HepG2 (cell line): ENCODE measurements around the gene TDRD9. TPM values are rescaled to one million over a fixed set of nuclear protein-coding genes. Genes with fewer than 3 reads are reported as not detected.

Experiments
- ATAC-seq: fragments of 200-7000 bp; cut with Tn5 transposase; 3 replicates; pipeline ENCODE4 v1.9.1; 2020; ENCODE audit warnings: mild to moderate bottlenecking, moderate library complexity
- BruUV-seq: library from RNA; stranded (reverse); fragments of 400-500 nt; replicated peaks from 2 replicates; lab custom pipeline; 2021; lab: Mats Ljungman, UMichigan
- CTCF ChIA-PET: fragments of 300-600 bp; formaldehyde crosslinking; extraction: SDS; loops from one replicate; lab custom pipeline; 2021; ENCODE audit warnings: low total read pairs, inconsistent platforms, low intra/inter-chr PET ratio; lab: Yijun Ruan, JAX
- POLR2A ChIA-PET: fragments of 350-600 bp; sonication (Branson Sonifier 250); formaldehyde crosslinking; loops from one replicate; lab custom pipeline; 2020; ENCODE audit warnings: antibody characterized with exemption, inconsistent platforms; lab: Yijun Ruan, JAX
- DNase-seq: peaks from one replicate; pipeline ENCODE4 v3.0.0-alpha.2; 2015; ENCODE audit warnings: low spot score
- FAIRE-seq: peaks from 3 replicates; lab custom pipeline; 2011; peaks lifted over from hg19 to GRCh38; lab: Jason Lieb, UNC
- H2AFZ ChIP-seq: one replicate; pipeline ENCODE4 v1.6.1; 2011; ENCODE audit warnings: low read length, inconsistent platforms
- H3K27ac ChIP-seq: fragments of 300-600 bp; 3 replicates; pipeline ENCODE4 v1.8.0; 2011; ENCODE audit warnings: mixed run types, mild to moderate bottlenecking, mixed read lengths, low read length, inconsistent platforms; ENCODE audit not compliant: insufficient read depth; ENCODE audit errors: extremely low read length
- H3K27me3 ChIP-seq, 2 experiments: fragments of 200-600 bp in 1 of 2; 2 replicates in 1 of 2; 3 replicates in 1 of 2; pipeline versions ENCODE4 v1.6.0 to v1.8.0; 2011; ENCODE audit warnings: low read length in 2 of 2, mild to moderate bottlenecking in 2 of 2, moderate library complexity in 2 of 2, inconsistent platforms in 1 of 2; ENCODE audit not compliant: insufficient read depth in 2 of 2, control insufficient read depth in 1 of 2
- H3K36me3 ChIP-seq, 2 experiments: fragments of 200-600 bp in 1 of 2; replicated peaks in 1 of 2; 2 replicates in 1 of 2; 3 replicates in 1 of 2; pipeline versions ENCODE4 v1.5.1 to v1.8.0; 2011; ENCODE audit warnings: low read length in 2 of 2, inconsistent platforms in 1 of 2; ENCODE audit not compliant: insufficient read depth in 2 of 2, control insufficient read depth in 1 of 2
- H3K4me1 ChIP-seq: 2 replicates; pipeline ENCODE4 v1.5.1; 2012; ENCODE audit warnings: low read length, inconsistent platforms; ENCODE audit not compliant: insufficient read depth
- H3K4me2 ChIP-seq: 2 replicates; pipeline ENCODE4 v1.6.0; 2011; ENCODE audit warnings: low read depth, low read length, inconsistent platforms
- H3K4me3 ChIP-seq, 3 experiments: fragments of 200-600 bp in 1 of 3; sonication (generic), shearing (Covaris generic) in 1 of 3; replicated peaks in 1 of 3; 2 replicates each; pipeline ENCODE4 v1.5.1; 2011 to 2016; ENCODE audit warnings: low read length in 3 of 3, inconsistent platforms in 2 of 3, low read depth in 2 of 3, mild to moderate bottlenecking in 2 of 3, control low read depth in 1 of 3, mixed read lengths in 1 of 3; ENCODE audit not compliant: insufficient read depth in 1 of 3
- H3K79me2 ChIP-seq: one replicate; pipeline ENCODE4 v1.6.1; 2011; ENCODE audit warnings: low read length, inconsistent platforms; ENCODE audit not compliant: insufficient read depth
- H3K9ac ChIP-seq: 2 replicates; pipeline ENCODE4 v1.6.0; 2011; ENCODE audit warnings: mild to moderate bottlenecking, low read depth, low read length, inconsistent platforms; ENCODE audit not compliant: insufficient read depth
- H3K9me3 ChIP-seq: 2 replicates; pipeline ENCODE4 v1.5.1; 2012; ENCODE audit warnings: mild to moderate bottlenecking, low read length
- H4K20me1 ChIP-seq: 2 replicates; pipeline ENCODE4 v1.6.0; 2011; ENCODE audit warnings: inconsistent platforms, mild to moderate bottlenecking, low read length, moderate library complexity; ENCODE audit not compliant: insufficient read depth
- BRD4 ChIP-seq: sonication (generic); formaldehyde crosslinking; IDR thresholded peaks from 2 replicates; pipeline ENCODE4 v1.4.0; 2020; ENCODE audit warnings: missing genetic modification reagents
- GZF1 ChIP-seq: sonication (generic); formaldehyde crosslinking; IDR thresholded peaks from 2 replicates; pipeline ENCODE4 v1.5.1; 2020; ENCODE audit warnings: mild to moderate bottlenecking, missing genetic modification reagents
- POLR2G ChIP-seq: fragments of 200-400 bp; formaldehyde crosslinking; IDR thresholded peaks from 2 replicates; pipeline ENCODE4 v1.6.1; 2018; ENCODE audit warnings: mild to moderate bottlenecking, low read depth, low read length, moderate library complexity
- RFX1 ChIP-seq: fragments of 450-650 bp; IDR thresholded peaks from 2 replicates; pipeline ENCODE4 v1.6.1; 2017
- TBX3 ChIP-seq: fragments of 450-650 bp; IDR thresholded peaks from 2 replicates; pipeline ENCODE4 v1.6.1; 2017; ENCODE audit warnings: antibody characterized with exemption, mild to moderate bottlenecking, inconsistent platforms, borderline replicate concordance
- ZFP36L1 ChIP-seq: sonication (generic); formaldehyde crosslinking; IDR thresholded peaks from 2 replicates; pipeline ENCODE4 v1.8.0; 2022; ENCODE audit warnings: mild to moderate bottlenecking, missing genetic modification reagents, moderate library complexity
- ZFP62 ChIP-seq: sonication (generic); formaldehyde crosslinking; IDR thresholded peaks from 2 replicates; pipeline ENCODE4 v1.4.0; 2020; ENCODE audit warnings: missing genetic modification reagents
- ZFP82 ChIP-seq: sonication (generic); formaldehyde crosslinking; IDR thresholded peaks from 2 replicates; pipeline ENCODE4 v1.5.1; 2020; ENCODE audit warnings: mild to moderate bottlenecking, missing genetic modification reagents, borderline replicate concordance
- ZNF350 ChIP-seq: sonication (generic); formaldehyde crosslinking; IDR thresholded peaks from 2 replicates; pipeline ENCODE4 v1.4.0; 2020; ENCODE audit warnings: mild to moderate bottlenecking, low read depth, missing genetic modification reagents, borderline replicate concordance
- ZNF75D ChIP-seq: sonication (generic); formaldehyde crosslinking; IDR thresholded peaks from 2 replicates; pipeline ENCODE4 v1.8.1; 2023; ENCODE audit warnings: missing genetic modification reagents, mild to moderate bottlenecking, borderline replicate concordance
- WGBS: methylation state at CpG from one replicate; pipeline ENCODE4 v1.1.6; 2017; ENCODE audit warnings: low lambda C conversion rate; 5-methylcytosine and 5-hydroxymethylcytosine counted together
- in situ Hi-C: cut with HindIII; loops from 2 replicates; pipeline ENCODE4 v1.10.0; 2017; ENCODE audit warnings: low pct_unique_long_range_greater_than_20kb; ENCODE audit not compliant: extremely low pct_ligation_motif_present
- intact Hi-C: fragments of 100-400 bp; cut with micrococcal nuclease; formaldehyde crosslinking; loops from one replicate; pipeline ENCODE4 v1.10.0; 2022; ENCODE audit not compliant: unreplicated experiment
- polyA plus RNA-seq, 8 experiments: library from polyadenylated mRNA; depleted of rRNA in 3 of 8; stranded (reverse) in 7 of 8; unstranded in 1 of 8; fragments of >200 nt; fragmentation: Illumina TruSeq in 4 of 8; extraction: Trizol in 4 of 8; gene quantifications; 2 replicates each; pipeline versions ENCODE4 v1.2.1 to v1.2.3, GENCODE V29; 2011 to 2016; ENCODE audit warnings: low read depth in 4 of 8, missing spikeins in 1 of 8, mixed read lengths in 1 of 8; ENCODE audit not compliant: insufficient read depth in 1 of 8
- total RNA-seq, 5 experiments: library from RNA; depleted of rRNA; stranded (reverse); fragments of >200 nt; fragmentation: Illumina TruSeq; extraction: Trizol; gene quantifications; 2 replicates each; pipeline ENCODE4 v1.2.3, GENCODE V29; 2016; ENCODE audit warnings: low read depth in 1 of 5
- TF ChIP-seq, protein P1 (sequence below): sonication (generic); formaldehyde crosslinking; IDR thresholded peaks from 2 replicates; pipeline ENCODE4 v1.4.0; 2020; ENCODE audit warnings: missing genetic modification reagents
- TF ChIP-seq, protein P2 (sequence below): sonication (generic); formaldehyde crosslinking; IDR thresholded peaks from 2 replicates; pipeline ENCODE4 v1.5.1; 2020; ENCODE audit warnings: mild to moderate bottlenecking, moderate library complexity, missing genetic modification reagents
- TF ChIP-seq, protein P3 (sequence below): sonication (generic); formaldehyde crosslinking; IDR thresholded peaks from 2 replicates; pipeline ENCODE4 v1.8.1; 2023; ENCODE audit warnings: mild to moderate bottlenecking, inconsistent platforms, moderate library complexity, missing genetic modification reagents, borderline replicate concordance
- TF ChIP-seq, protein P4 (sequence below): sonication (generic); formaldehyde crosslinking; IDR thresholded peaks from 2 replicates; pipeline ENCODE4 v1.4.0; 2020; ENCODE audit warnings: missing genetic modification reagents; ENCODE audit errors: not compliant biosample characterization

TDRD9 gene
- total and polyA plus RNA-seq, 2 of the 13 experiments (the other 11 are each of a cell fraction or from before 2014, with no cell fraction given) = not detected

DNA sequence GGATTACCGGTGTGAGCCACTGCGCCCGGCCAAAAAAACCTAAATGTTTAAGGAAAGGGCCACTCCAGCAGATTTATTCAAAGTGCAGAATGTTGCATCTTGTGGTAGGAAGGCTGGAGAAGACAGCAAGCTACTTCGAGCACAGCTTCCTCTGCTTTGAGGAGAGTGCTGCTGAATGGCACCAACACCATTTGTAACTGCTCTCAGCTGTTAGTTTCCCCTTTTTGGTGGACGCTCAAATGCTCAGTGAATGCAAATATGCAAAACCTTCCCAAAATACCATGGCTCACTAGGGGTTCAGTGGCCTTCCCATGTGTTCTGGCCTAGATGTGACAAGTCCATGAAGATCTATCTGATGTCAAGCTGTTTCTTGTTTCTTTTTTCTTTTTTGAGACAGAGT lies 2.9 kb upstream of the TDRD9 start:
- Histone ChIP-seq H4K20me1 (no peaks in the 10 kb centered on the region), H2AFZ (no peak overlapping the region), H3K9ac (no peak overlapping the region), H3K4me2 (no peak overlapping the region), H3K36me3 (no peaks in the 10 kb centered on the region), H3K4me3 (no peak overlapping the region), H3K27ac (no peak overlapping the region), H3K79me2 (peaks cover 9% of the 10 kb centered on the region), H3K27me3 (no peaks in the 10 kb centered on the region; a peak in 1 of 5 replicates), H3K4me1 (peaks cover 46% of the 10 kb centered on the region), H3K9me3 (no peaks in the 10 kb centered on the region)
- no peak for ATAC-seq
- in situ Hi-C loops (loop anchor here (10.0 kb wide), 1 partner anchor 49 kb away; no protein-coding TSS in a partner anchor), intact Hi-C loops (no loop called here)
- WGBS = 75% methylated on average over 5 of the region's 5 CpGs
- CTCF ChIA-PET = no interaction called here
- TF ChIP-seq ZNF350 (CRISPR knock-in tag) = 0 out of 2 replicates have a peak, but pooled peaks have one; percentile 7
- TF ChIP-seq, protein P1, sequence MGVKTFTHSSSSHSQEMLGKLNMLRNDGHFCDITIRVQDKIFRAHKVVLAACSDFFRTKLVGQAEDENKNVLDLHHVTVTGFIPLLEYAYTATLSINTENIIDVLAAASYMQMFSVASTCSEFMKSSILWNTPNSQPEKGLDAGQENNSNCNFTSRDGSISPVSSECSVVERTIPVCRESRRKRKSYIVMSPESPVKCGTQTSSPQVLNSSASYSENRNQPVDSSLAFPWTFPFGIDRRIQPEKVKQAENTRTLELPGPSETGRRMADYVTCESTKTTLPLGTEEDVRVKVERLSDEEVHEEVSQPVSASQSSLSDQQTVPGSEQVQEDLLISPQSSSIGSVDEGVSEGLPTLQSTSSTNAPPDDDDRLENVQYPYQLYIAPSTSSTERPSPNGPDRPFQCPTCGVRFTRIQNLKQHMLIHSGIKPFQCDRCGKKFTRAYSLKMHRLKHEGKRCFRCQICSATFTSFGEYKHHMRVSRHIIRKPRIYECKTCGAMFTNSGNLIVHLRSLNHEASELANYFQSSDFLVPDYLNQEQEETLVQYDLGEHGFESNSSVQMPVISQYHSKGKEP (CRISPR knock-in tag) = no peak
- no peak for TF ChIP-seq BRD4 (CRISPR knock-in tag)
- no peak for TF ChIP-seq ZFP36L1 (CRISPR knock-in tag)
- POLR2A ChIA-PET = no interaction called here
- DNase-seq = no peak
- no TSS peak for BruUV-seq
- no peak for FAIRE-seq

DNA sequence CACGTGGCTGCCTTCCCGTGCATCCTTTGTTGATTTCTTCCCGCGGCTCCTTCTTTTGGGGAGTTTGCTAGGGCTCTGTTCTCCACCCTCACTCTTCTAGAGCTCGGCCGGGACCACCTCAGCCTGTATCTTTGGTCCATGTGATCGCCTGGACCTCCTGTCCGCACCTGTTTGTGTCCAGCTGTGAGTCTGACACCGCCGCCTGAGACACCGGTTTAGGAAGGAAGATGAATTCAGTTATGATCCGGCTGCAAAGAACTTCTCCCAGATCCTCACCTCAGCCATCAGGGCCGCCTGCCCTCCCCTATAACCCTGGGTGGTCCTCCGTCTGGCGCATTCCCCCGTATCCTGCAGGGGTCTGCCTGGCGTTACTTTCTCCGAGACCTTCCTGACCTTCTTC lies 690 bp upstream of the TDRD9 start:
- FAIRE-seq (no peak), DNase-seq (no peak), ATAC-seq (no peak)
- Histone ChIP-seq H3K79me2 (no peaks in the 10 kb centered on the region), H3K4me1 (peaks cover 47% of the 10 kb centered on the region), H3K27me3 (no peaks in the 10 kb centered on the region), H3K36me3 (no peaks in the 10 kb centered on the region), H4K20me1 (no peaks in the 10 kb centered on the region), H3K4me3 (no peak overlapping the region), H2AFZ (no peak overlapping the region), H3K9ac (no peak overlapping the region), H3K9me3 (no peaks in the 10 kb centered on the region), H3K27ac (no peak overlapping the region), H3K4me2 (no peak overlapping the region)
- ChIA-PET POLR2A (no interaction called here), CTCF (no interaction called here)
- 70% methylated on average over 18 of the region's 18 CpGs for WGBS
- intact Hi-C loops = no loop called here
- BruUV-seq = no TSS peak
- in situ Hi-C loops = loop anchor here (10.0 kb wide), 1 partner anchor 47 kb away; no protein-coding TSS in a partner anchor
- TF ChIP-seq, protein P2, sequence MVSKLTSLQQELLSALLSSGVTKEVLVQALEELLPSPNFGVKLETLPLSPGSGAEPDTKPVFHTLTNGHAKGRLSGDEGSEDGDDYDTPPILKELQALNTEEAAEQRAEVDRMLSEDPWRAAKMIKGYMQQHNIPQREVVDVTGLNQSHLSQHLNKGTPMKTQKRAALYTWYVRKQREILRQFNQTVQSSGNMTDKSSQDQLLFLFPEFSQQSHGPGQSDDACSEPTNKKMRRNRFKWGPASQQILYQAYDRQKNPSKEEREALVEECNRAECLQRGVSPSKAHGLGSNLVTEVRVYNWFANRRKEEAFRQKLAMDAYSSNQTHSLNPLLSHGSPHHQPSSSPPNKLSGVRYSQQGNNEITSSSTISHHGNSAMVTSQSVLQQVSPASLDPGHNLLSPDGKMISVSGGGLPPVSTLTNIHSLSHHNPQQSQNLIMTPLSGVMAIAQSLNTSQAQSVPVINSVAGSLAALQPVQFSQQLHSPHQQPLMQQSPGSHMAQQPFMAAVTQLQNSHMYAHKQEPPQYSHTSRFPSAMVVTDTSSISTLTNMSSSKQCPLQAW (CRISPR knock-in tag) = no peak
- TF ChIP-seq ZFP82 (no peak), RFX1 (no peak), ZNF75D (CRISPR knock-in tag) (no peak), TBX3 (no peak), GZF1 (CRISPR knock-in tag) (no peak), ZFP62 (CRISPR knock-in tag) (no peak), POLR2G (no peak)
- TF ChIP-seq, protein P3, sequence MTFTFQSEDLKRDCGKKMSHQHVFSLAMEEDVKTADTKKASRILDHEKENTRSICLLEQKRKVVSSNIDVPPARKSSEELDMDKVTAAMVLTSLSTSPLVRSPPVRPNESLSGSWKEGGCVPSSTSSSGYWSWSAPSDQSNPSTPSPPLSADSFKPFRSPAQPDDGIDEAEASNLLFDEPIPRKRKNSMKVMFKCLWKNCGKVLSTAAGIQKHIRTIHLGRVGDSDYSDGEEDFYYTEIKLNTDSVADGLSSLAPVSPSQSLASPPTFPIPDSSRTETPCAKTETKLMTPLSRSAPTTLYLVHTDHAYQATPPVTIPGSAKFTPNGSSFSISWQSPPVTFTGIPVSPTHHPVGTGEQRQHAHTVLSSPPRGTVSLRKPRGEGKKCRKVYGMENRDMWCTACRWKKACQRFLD = no peak
- TF ChIP-seq, protein P4, sequence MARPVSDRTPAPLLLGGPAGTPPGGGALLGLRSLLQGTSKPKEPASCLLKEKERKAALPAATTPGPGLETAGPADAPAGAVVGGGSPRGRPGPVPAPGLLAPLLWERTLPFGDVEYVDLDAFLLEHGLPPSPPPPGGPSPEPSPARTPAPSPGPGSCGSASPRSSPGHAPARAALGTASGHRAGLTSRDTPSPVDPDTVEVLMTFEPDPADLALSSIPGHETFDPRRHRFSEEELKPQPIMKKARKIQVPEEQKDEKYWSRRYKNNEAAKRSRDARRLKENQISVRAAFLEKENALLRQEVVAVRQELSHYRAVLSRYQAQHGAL (CRISPR knock-in tag) = no peak
